Measurements from ENCODE around the gene IMMP2L.
A peak's percentile ranks its signal among the peaks of the same experiment; 100 is the strongest.

The IMMP2L gene

GRCh38 chr7:111101856-111102646, 460.2 kb downstream of the IMMP2L start:
- DNase-seq (ENCODE audit: low read depth), result no peak

DNA sequence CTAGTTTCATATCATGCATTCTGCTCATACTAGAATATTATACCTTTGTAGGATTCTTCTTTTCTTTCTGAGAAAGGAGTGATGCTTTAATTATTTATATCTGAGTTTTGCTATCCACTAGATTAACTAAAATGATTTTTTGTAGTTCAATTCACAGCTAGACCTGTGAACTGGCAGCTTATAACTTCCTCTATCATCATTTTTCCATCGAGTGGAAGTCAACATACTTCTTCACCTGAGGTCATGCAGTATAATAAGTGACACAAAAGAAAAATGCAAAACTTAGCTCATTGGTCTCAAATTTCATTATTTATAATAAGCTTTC, 463.4 kb downstream of the IMMP2L start:
- no peak for DNase-seq (ENCODE audit: low read depth)

DNA sequence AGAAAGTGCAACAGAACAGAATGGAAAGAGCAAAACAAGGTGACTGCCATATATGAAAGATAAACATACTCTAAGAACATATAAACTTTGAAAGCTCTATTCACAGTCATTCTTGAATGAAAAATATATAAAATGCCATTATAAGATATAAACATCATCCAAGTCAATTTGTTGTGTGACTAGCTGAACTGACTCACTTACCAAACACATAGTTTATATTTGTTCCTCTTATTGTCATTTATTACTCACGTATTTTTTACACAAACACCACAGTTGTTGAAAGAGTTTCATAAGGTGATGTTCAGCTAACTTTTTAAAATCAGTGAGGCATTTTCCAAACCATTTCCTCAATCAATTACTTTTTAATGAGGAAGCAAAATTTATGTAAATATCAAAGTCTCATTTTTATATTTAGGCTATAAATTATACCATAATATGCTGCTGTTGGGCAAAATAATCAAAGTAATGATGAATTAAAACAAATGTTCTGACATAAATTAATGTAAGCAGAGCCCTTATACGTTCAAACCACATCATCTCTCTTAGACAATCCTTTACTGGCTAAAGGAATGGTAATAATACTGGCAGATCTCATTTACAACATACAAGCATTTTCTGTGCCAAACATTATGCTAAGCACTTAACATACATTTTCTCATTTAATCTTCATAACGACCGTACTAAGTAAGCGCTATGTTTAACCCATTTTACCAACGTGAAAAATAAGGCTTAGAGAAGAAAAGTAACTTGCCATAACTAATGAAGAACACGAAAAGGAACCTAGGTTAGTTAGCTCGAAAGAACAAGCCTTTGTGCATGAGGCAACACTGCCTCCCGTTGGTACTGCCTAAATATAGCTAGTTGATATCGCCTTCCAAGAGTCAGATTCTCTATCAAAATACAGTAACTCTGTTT, 464.0 kb downstream of the IMMP2L start:
- DNase-seq (ENCODE audit: low read depth), result peak; percentile 31

GRCh38 chr7:111096997-111097396, 465.3 kb downstream of the IMMP2L start:
- no peak for DNase-seq (ENCODE audit: low read depth)

DNA sequence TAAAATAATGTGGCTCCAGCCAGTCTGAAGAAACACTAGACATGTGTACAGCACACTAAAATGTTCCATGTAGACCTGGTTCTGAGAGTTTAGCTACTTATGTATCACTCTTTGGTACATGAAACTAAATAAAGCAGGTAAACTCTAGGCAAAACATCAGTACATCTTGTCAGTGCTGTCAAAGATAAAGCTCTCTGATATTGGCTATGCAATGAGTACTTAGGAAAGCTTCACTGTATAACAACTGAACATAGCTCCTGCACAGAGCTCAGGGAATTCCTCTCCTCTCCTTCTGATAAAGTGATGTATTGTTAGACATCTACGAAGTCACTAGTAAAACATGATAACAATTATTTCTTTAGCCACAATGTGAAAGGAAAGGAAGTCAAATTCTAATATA, 467.9 kb downstream of the IMMP2L start:
- DNase-seq (ENCODE audit: low read depth), result no peak

GRCh38 chr7:111093496-111093895, 468.8 kb downstream of the IMMP2L start:
- no peak for DNase-seq (ENCODE audit: low read depth)

DNA sequence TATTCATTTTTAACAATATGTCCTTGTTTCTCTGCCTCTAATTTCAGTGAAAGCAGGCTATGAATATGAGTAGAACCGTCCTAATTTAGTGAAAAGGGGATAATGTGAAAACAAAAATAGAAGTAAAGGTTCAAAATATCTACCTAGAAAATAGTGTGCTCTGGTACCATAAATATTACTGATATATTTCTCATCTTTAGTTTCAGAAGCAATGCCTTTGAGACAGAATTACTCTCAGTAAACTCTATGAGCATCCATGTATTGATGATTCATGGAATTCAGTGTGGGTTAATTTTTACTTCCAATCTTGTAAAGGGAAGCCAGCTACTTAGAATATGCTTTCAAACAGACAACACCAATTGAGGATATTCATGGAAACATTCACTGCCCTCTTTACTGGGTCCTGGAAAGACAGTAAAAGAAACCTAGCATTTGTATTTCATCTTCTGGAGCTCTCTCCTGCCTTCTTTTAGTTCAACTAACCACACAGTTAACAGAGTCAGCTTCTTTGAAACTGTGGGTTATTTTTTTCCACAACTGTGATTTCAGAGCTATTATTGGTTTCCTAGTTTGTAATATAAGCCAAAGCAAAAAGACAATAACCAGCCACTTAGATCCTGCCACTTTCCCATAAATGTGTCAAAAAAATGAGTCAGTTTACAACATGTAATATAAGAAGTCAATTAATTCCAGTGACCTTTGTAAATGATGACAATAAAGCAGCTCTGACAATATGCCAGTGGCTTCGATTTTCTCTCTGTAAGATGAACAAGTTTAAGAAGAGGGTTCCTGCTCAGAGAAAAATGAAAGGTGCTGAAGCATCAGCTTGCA, 469.7 kb downstream of the IMMP2L start:
- no peak for DNase-seq (ENCODE audit: low read depth)

- no peak for DNase-seq (ENCODE audit: low read depth)
Observed at GRCh38 chr7:111091593-111092358, 470.5 kb downstream of the IMMP2L start.

GRCh38 chr7:111090846-111091245, 471.4 kb downstream of the IMMP2L start, which contains the start of gene LRRN3:
TSS of gene LRRN3 (plus strand) at chr7:111091127. CDS start at chr7:111122773, 31,646 bp downstream.
- no peak for DNase-seq (ENCODE audit: low read depth)

- no peak for DNase-seq (ENCODE audit: low read depth)
Observed at GRCh38 chr7:111089822-111090426, 472.4 kb downstream of the IMMP2L start.

DNA sequence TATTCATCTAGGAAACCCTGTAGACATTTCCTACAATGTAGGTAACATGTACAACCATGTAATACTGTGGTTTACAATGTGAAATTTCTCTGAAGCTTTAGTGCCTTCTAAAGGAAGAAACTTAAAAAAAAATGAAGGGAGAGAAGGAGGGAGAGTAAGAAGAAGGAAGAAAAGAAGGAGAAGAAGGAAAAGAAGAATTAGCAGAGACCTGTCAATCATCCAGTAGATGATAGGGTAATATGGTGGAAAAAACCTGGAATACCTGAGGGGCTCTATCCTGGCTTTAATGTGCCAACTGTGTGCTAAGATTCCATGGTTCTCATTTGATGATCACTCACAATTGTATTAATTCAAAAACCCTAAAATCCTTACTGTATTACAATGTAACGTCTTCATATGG, 474.0 kb downstream of the IMMP2L start:
- no peak for DNase-seq (ENCODE audit: low read depth)

GRCh38 chr7:111086532-111086931, 475.8 kb downstream of the IMMP2L start:
- no peak for DNase-seq (ENCODE audit: low read depth)

DNA sequence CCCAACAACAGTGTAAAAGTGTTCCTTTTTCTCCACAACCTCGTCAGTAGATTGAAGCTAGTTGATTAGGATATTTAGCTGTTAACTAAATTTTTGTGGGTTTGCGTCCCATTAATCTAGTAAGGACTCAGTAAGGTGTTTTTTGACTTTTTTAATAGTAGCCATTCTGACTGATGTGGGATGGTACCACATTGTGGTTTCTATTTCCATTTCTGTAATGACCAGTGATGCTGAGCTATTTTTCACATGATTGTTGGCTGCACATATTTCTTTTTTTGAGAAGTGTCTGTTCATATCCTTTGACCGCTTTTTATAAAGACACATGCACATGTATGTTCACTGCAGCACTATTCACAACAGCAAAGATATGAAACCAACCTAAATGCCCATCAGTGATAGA, 476.9 kb downstream of the IMMP2L start:
- DNase-seq (ENCODE audit: low read depth), result no peak

DNA sequence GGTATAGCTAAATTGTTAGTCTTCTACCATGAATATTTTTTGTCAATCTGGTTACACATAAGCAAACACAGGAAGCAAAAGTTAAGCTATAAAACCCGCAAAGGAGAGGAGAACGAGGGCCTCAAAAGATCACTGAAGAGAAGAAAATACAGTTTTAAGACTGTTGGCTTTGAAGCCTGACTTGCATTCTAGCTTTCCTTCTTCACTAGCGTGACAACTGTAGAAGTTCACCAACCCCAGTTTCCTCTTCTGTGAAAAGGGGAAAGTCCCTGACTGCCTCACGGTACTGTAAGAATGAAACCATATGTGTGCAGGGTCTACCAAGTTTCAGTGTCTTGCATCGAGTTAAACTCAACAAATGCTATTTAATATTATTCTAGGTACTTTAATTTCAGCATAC, 478.9 kb downstream of the IMMP2L start:
- no peak for DNase-seq (ENCODE audit: low read depth)

- DNase-seq (ENCODE audit: low read depth), result no peak
Observed at GRCh38 chr7:111082351-111082750, 479.9 kb downstream of the IMMP2L start.

GRCh38 chr7:111081546-111082267, 480.6 kb downstream of the IMMP2L start:
- DNase-seq (ENCODE audit: low read depth), result no peak

- no peak for DNase-seq (ENCODE audit: low read depth)
Observed at GRCh38 chr7:111080495-111081105, 481.7 kb downstream of the IMMP2L start.

GRCh38 chr7:111077001-111077400, 485.3 kb downstream of the IMMP2L start:
- no peak for DNase-seq (ENCODE audit: low read depth)

- DNase-seq (ENCODE audit: low read depth), result no peak
Observed at GRCh38 chr7:111076205-111076604, 486.1 kb downstream of the IMMP2L start.

DNA sequence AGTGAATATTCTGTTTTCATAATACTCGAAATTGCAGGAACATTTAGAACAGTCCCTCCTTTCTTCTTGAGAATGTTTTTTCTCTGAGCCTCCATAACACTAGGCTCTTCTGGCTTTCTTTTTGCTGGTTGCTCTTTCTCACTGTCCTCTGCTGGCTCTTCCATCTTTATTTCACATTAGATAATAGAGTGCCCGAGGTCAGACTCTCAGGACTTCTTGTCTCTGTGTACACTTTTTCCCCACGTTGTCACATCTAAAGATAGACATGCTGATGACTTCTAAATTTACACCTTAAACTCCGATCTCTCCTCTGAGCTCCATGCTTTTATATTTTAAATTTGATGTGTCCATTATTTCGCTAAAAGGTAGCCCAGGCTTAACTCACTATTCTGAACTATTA, 486.8 kb downstream of the IMMP2L start:
- no peak for DNase-seq (ENCODE audit: low read depth)

Measured in stimulated activated CD8-positive, alpha-beta memory T cell treated with anti-CD3 and anti-CD28 coated beads, Interleukin-12 subunit alpha, Interleukin-12 subunit beta, amount 100 ng/mL, for 4 hours (primary cell).